GM12878 (cell line): ENCODE measurements around the gene PRICKLE4. TPM values are rescaled to one million over a fixed set of nuclear protein-coding genes. Genes with fewer than 3 reads are reported as not detected.

Source experiments
- ATAC-seq: fragments of 200-7000 bp; cut with Tn5 transposase; 3 replicates; pipeline ENCODE4 v1.9.1; 2020; ENCODE audit warnings: mild to moderate bottlenecking, moderate library complexity
- BruUV-seq: library from RNA; stranded (reverse); fragments of 400-500 nt; replicated peaks from 2 replicates; lab custom pipeline; 2021; lab: Mats Ljungman, UMichigan
- CTCF ChIA-PET: fragments of 300-600 bp; sonication (Branson Sonifier 250); formaldehyde crosslinking; extraction: SDS; loops from one replicate; lab custom pipeline; 2021; ENCODE audit warnings: inconsistent platforms; lab: Yijun Ruan, JAX
- POLR2A ChIA-PET: fragments of 350-600 bp; formaldehyde crosslinking; extraction: SDS; loops from one replicate; lab custom pipeline; 2021; ENCODE audit warnings: inconsistent platforms; lab: Charles Lee
- RAD21 ChIA-PET: fragments of 300-600 bp; sonication (Branson Sonifier 250); formaldehyde crosslinking; loops from one replicate; lab custom pipeline; 2023; ENCODE audit warnings: antibody characterized with exemption; ENCODE audit not compliant: unreplicated experiment; lab: Charles Lee
- SMC1A ChIA-PET: fragments of 300-600 bp; sonication (Branson Sonifier 250); formaldehyde crosslinking; loops from one replicate; lab custom pipeline; 2023; ENCODE audit not compliant: unreplicated experiment, uncharacterized antibody; lab: Charles Lee
- DNase-seq: peaks from one replicate; pipeline ENCODE4 v3.0.0-alpha.2; 2011; ENCODE audit warnings: low read depth, low spot score
- FAIRE-seq: peaks from 3 replicates; lab custom pipeline; 2011; peaks lifted over from hg19 to GRCh38; lab: Jason Lieb, UNC
- H2AFZ ChIP-seq: 2 replicates; pipeline ENCODE4 v1.6.0; 2011; ENCODE audit warnings: low read depth, low read length, control low read depth; ENCODE audit not compliant: control insufficient read depth
- H3K27ac ChIP-seq: 2 replicates; pipeline ENCODE4 v1.5.1; 2011; ENCODE audit warnings: control low read depth; ENCODE audit not compliant: control insufficient read depth, insufficient read depth
- H3K27me3 ChIP-seq, 2 experiments: replicated peaks in 1 of 2; 2 replicates each; pipeline versions ENCODE4 v1.6.0 to v1.6.1; 2011; ENCODE audit warnings: low read length in 1 of 2; ENCODE audit not compliant: control insufficient read depth in 2 of 2, insufficient read depth in 2 of 2
- H3K36me3 ChIP-seq, 2 experiments: 2 replicates each; pipeline ENCODE4 v1.5.1; 2011; ENCODE audit warnings: low read length in 1 of 2; ENCODE audit not compliant: control insufficient read depth in 2 of 2, insufficient read depth in 2 of 2
- H3K4me1 ChIP-seq: 2 replicates; pipeline ENCODE4 v1.6.1; 2011; ENCODE audit warnings: mild to moderate bottlenecking, low read length, moderate library complexity, mixed read lengths; ENCODE audit not compliant: control insufficient read depth, insufficient read depth
- H3K4me2 ChIP-seq: 2 replicates; pipeline ENCODE4 v1.6.0; 2011; ENCODE audit warnings: control low read depth; ENCODE audit not compliant: control insufficient read depth, insufficient read depth
- H3K4me3 ChIP-seq: fragments of 200-600 bp; sonication (generic); 2 replicates; pipeline ENCODE4 v1.5.1; 2016
- H3K79me2 ChIP-seq: 2 replicates; pipeline ENCODE4 v1.6.0; 2011; ENCODE audit warnings: low read length; ENCODE audit not compliant: control insufficient read depth, insufficient read depth
- H3K9ac ChIP-seq: 2 replicates; pipeline ENCODE4 v1.8.0; 2011; ENCODE audit warnings: low read length, control low read depth, mixed read lengths; ENCODE audit not compliant: control insufficient read depth, insufficient read depth
- H3K9me3 ChIP-seq: replicated peaks from 3 replicates; pipeline ENCODE4 v1.5.1; 2011; ENCODE audit warnings: mild to moderate bottlenecking, low read length; ENCODE audit not compliant: control insufficient read depth, insufficient read depth
- H4K20me1 ChIP-seq: 2 replicates; pipeline ENCODE4 v1.6.0; 2011; ENCODE audit not compliant: control insufficient read depth, insufficient read depth
- BRCA1 ChIP-seq: IDR thresholded peaks from 2 replicates; pipeline ENCODE4 v1.6.1; 2011; ENCODE audit warnings: low read depth, low read length, improper control_type of control experiment
- CBX3 ChIP-seq: fragments of 200-600 bp; sonication (generic); IDR thresholded peaks from 2 replicates; pipeline ENCODE4 v1.6.1; 2016; ENCODE audit warnings: low read depth, borderline replicate concordance
- CHD4 ChIP-seq: fragments of 200-600 bp; sonication (generic); IDR thresholded peaks from 2 replicates; pipeline ENCODE4 v1.6.1; 2016; ENCODE audit warnings: mild to moderate bottlenecking
- EZH2 ChIP-seq: IDR thresholded peaks from 2 replicates; pipeline ENCODE4 v1.6.1; 2012; ENCODE audit warnings: low read depth, mild to moderate bottlenecking, control low read depth, inconsistent platforms, low read length, borderline replicate concordance; ENCODE audit not compliant: control insufficient read depth
- FOXM1 ChIP-seq: IDR thresholded peaks from 2 replicates; pipeline ENCODE4 v1.6.1; 2012; ENCODE audit warnings: low read depth, mild to moderate bottlenecking, inconsistent platforms, low read length, moderate library complexity
- HDGF ChIP-seq: fragments of 450-650 bp; IDR thresholded peaks from 2 replicates; pipeline ENCODE4 v1.6.1; 2016; ENCODE audit warnings: antibody characterized with exemption
- IRF4 ChIP-seq: IDR thresholded peaks from 2 replicates; pipeline ENCODE4 v1.6.1; 2011; ENCODE audit warnings: low read depth, low read length
- MXI1 ChIP-seq: fragments of 150-350 bp; IDR thresholded peaks from 2 replicates; pipeline ENCODE4 v1.6.1; 2011; ENCODE audit warnings: low read depth, mild to moderate bottlenecking, inconsistent platforms, low read length, improper control_type of control experiment
- TARDBP ChIP-seq: IDR thresholded peaks from 2 replicates; pipeline ENCODE4 v1.6.1; 2016; ENCODE audit warnings: borderline replicate concordance
- TCF3 ChIP-seq: IDR thresholded peaks from 2 replicates; pipeline ENCODE4 v1.6.1; 2012; ENCODE audit warnings: low read depth, mild to moderate bottlenecking, low read length, borderline replicate concordance; ENCODE audit not compliant: insufficient read depth
- ZSCAN29 ChIP-seq: fragments of 450-650 bp; IDR thresholded peaks from 2 replicates; pipeline ENCODE4 v1.6.1; 2017; ENCODE audit warnings: mild to moderate bottlenecking, moderate library complexity
- WGBS: methylation state at CpG from one replicate; pipeline ENCODE4 v1.1.6; 2016; ENCODE audit warnings: low lambda C conversion rate; ENCODE audit not compliant: insufficient replicate concordance, insufficient coverage; ENCODE audit errors: missing lambda C conversion rate; 5-methylcytosine and 5-hydroxymethylcytosine counted together
- in situ Hi-C: fragments of 300-500 bp; cut with MboI; formaldehyde crosslinking; loops from 9 replicates; pipeline ENCODE4 v1.14.3; 2018; ENCODE audit warnings: mixed read lengths
- intact Hi-C: fragments of 100-400 bp; cut with micrococcal nuclease; formaldehyde crosslinking; loops from one replicate; pipeline ENCODE4 v1.14.2; 2022; ENCODE audit not compliant: unreplicated experiment
- polyA plus RNA-seq, 11 experiments: library from polyadenylated mRNA; depleted of rRNA in 4 of 11; unstranded in 6 of 11; stranded (reverse) in 5 of 11; fragments of >200 nt; fragmentation: Nextera tagmentation in 4 of 11; fragmentation: Illumina TruSeq in 1 of 11; extraction: Ambion mirVana in 4 of 11; extraction: Trizol in 1 of 11; gene quantifications; 1 replicate in 1 of 11; 2 replicates in 10 of 11; pipeline versions ENCODE4 v1.2.1 to v1.2.3, GENCODE V29; 2011 to 2016; ENCODE audit warnings: inconsistent platforms in 2 of 11, missing spikeins in 2 of 11, low read depth in 1 of 11
- total RNA-seq, 4 experiments: library from RNA; depleted of rRNA in 3 of 4; stranded (reverse); fragments of >200 nt in 3 of 4; fragmentation: Illumina TruSeq in 1 of 4; extraction: Trizol in 1 of 4; gene quantifications; 2 replicates each; pipeline versions ENCODE4 v1.2.1 to v1.2.3, GENCODE V29; 2013 to 2021
- TF ChIP-seq, protein P1 (sequence below): fragments of 450-650 bp; IDR thresholded peaks from 2 replicates; pipeline ENCODE4 v1.6.1; 2016; ENCODE audit warnings: mild to moderate bottlenecking
- TF ChIP-seq, protein P2 (sequence below): fragments of 450-650 bp; IDR thresholded peaks from 2 replicates; pipeline ENCODE4 v1.6.1; 2018; ENCODE audit warnings: mild to moderate bottlenecking, low read depth, moderate library complexity; ENCODE audit not compliant: partially characterized antibody
- TF ChIP-seq, protein P3 (sequence below): fragments of 150-350 bp; IDR thresholded peaks from 2 replicates; pipeline ENCODE4 v1.6.1; 2016; ENCODE audit warnings: low read depth, low read length

The PRICKLE4 gene
- total and polyA plus RNA-seq, 10 of the 15 experiments (the other 5 are each of a cell fraction or from before 2014, with no cell fraction given): 0.33 to 0.85 (median 0.35) TPM; not detected in 7

DNA sequence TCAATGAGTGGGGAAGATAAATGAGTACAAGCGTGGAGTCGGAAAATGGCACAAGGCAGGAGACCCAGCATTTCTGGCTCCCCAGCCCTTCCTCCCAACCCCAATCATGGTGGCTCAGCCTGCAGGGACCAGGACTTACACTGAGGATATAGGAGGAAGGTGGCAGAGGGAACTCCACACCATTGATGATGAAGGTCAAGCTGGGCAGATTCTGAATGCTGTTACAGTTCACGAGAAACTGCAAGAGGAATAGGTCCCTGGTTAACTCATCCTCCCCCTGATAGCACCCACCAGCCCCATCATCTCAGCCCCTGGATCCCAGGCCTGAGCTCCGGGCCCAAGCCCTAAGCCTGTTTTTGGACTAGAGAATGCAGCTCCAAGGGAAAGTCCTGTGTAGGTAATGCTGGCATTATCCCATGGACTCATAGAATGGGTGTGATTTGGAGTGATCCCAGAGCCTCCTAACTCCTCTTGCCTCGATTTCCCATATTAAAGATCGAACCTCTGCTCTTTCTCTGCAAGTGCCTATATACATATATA is 42.9 kb upstream of the PRICKLE4 start:
- Histone ChIP-seq H3K36me3 (no peaks in the 10 kb centered on the region), H3K27ac (no peak overlapping the region), H2AFZ (no peak overlapping the region), H3K4me3 (no peak overlapping the region), H3K4me2 (no peak overlapping the region), H3K9me3 (no peaks in the 10 kb centered on the region), H4K20me1 (no peaks in the 10 kb centered on the region), H3K27me3 (no peaks in the 10 kb centered on the region; a peak in 1 of 4 replicates), H3K4me1 (no peaks in the 10 kb centered on the region; the same call in 1 of the 2 replicates), H3K79me2 (peaks cover 20% of the 10 kb centered on the region), H3K9ac (no peak overlapping the region)
- DNase-seq: no peak
- ChIA-PET RAD21 (interaction anchor here (2.4 kb wide), 1 partner anchor 32 kb away, joined by 10 read pairs; no protein-coding TSS in a partner anchor), CTCF (interaction anchor here (1.0 kb wide), 1 partner anchor 185 kb away, joined by 3 read pairs; no protein-coding TSS in a partner anchor), POLR2A (interaction anchor here (0.6 kb wide), 1 partner anchor 61 kb away, joined by 3 read pairs; no protein-coding TSS in a partner anchor), SMC1A (interaction anchor here (1.2 kb wide), 1 partner anchor 135 kb away, joined by 3 read pairs; no protein-coding TSS in a partner anchor)
- intact Hi-C loops (loop anchor here (10.0 kb wide), 1 partner anchor 663 kb away; the partner anchor contains the start of genes NFYA and OARD1), in situ Hi-C loops (no loop called here)
- WGBS: 57% methylated on average over 6 of the region's 6 CpGs
- FAIRE-seq: no peak
- ATAC-seq: no peak
- no TSS peak for BruUV-seq
- TF ChIP-seq TCF3: no peak
- TF ChIP-seq, protein P1, sequence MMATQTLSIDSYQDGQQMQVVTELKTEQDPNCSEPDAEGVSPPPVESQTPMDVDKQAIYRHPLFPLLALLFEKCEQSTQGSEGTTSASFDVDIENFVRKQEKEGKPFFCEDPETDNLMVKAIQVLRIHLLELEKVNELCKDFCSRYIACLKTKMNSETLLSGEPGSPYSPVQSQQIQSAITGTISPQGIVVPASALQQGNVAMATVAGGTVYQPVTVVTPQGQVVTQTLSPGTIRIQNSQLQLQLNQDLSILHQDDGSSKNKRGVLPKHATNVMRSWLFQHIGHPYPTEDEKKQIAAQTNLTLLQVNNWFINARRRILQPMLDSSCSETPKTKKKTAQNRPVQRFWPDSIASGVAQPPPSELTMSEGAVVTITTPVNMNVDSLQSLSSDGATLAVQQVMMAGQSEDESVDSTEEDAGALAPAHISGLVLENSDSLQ: no peak
- no peak for TF ChIP-seq EZH2
- TF ChIP-seq IRF4: no peak
- TF ChIP-seq CBX3: no peak
- TF ChIP-seq CHD4: no peak
- no peak for TF ChIP-seq TARDBP
- TF ChIP-seq, protein P2, sequence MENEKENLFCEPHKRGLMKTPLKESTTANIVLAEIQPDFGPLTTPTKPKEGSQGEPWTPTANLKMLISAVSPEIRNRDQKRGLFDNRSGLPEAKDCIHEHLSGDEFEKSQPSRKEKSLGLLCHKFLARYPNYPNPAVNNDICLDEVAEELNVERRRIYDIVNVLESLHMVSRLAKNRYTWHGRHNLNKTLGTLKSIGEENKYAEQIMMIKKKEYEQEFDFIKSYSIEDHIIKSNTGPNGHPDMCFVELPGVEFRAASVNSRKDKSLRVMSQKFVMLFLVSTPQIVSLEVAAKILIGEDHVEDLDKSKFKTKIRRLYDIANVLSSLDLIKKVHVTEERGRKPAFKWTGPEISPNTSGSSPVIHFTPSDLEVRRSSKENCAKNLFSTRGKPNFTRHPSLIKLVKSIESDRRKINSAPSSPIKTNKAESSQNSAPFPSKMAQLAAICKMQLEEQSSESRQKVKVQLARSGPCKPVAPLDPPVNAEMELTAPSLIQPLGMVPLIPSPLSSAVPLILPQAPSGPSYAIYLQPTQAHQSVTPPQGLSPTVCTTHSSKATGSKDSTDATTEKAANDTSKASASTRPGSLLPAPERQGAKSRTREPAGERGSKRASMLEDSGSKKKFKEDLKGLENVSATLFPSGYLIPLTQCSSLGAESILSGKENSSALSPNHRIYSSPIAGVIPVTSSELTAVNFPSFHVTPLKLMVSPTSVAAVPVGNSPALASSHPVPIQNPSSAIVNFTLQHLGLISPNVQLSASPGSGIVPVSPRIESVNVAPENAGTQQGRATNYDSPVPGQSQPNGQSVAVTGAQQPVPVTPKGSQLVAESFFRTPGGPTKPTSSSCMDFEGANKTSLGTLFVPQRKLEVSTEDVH: no peak
- TF ChIP-seq ZSCAN29: no peak
- no peak for TF ChIP-seq BRCA1
- TF ChIP-seq FOXM1: no peak
- TF ChIP-seq MXI1: no peak
- TF ChIP-seq, protein P3, sequence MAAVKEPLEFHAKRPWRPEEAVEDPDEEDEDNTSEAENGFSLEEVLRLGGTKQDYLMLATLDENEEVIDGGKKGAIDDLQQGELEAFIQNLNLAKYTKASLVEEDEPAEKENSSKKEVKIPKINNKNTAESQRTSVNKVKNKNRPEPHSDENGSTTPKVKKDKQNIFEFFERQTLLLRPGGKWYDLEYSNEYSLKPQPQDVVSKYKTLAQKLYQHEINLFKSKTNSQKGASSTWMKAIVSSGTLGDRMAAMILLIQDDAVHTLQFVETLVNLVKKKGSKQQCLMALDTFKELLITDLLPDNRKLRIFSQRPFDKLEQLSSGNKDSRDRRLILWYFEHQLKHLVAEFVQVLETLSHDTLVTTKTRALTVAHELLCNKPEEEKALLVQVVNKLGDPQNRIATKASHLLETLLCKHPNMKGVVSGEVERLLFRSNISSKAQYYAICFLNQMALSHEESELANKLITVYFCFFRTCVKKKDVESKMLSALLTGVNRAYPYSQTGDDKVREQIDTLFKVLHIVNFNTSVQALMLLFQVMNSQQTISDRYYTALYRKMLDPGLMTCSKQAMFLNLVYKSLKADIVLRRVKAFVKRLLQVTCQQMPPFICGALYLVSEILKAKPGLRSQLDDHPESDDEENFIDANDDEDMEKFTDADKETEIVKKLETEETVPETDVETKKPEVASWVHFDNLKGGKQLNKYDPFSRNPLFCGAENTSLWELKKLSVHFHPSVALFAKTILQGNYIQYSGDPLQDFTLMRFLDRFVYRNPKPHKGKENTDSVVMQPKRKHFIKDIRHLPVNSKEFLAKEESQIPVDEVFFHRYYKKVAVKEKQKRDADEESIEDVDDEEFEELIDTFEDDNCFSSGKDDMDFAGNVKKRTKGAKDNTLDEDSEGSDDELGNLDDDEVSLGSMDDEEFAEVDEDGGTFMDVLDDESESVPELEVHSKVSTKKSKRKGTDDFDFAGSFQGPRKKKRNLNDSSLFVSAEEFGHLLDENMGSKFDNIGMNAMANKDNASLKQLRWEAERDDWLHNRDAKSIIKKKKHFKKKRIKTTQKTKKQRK: no peak
- no peak for TF ChIP-seq HDGF
